Effector CD8-positive, alpha-beta T cell (primary cell): ENCODE measurements around the gene SMC1B.
"Not testable (repeated sequence)": the region's sequence is repeated elsewhere in the genome, so short reads cannot be mapped to it uniquely, and the experiment has no call there.

Experiments
- DNase-seq: peaks from one replicate; lab custom pipeline; 2025; lab: John Stamatoyannopoulos, UW

SMC1B gene

DNA sequence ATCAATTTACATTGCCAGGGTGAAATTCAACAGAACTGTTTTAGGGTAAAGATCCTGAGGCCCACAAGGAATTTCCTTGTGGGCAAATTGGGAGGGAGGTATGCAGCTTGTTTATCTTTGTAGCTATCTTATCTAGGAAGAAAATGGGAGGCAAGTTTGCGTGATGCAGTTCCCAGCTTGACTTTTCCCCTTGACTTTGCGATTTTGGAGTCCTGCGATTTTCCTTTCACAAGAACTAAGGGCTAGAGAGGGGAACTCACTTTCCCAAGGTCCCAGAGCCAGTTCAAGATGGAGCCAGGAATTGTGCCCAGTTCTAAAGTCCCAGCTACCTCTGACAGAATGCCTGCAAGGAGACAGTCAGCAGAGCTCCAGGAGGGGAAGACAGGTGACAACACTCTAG, 30.8 kb upstream of the SMC1B start:
- DNase-seq, result no peak

DNA sequence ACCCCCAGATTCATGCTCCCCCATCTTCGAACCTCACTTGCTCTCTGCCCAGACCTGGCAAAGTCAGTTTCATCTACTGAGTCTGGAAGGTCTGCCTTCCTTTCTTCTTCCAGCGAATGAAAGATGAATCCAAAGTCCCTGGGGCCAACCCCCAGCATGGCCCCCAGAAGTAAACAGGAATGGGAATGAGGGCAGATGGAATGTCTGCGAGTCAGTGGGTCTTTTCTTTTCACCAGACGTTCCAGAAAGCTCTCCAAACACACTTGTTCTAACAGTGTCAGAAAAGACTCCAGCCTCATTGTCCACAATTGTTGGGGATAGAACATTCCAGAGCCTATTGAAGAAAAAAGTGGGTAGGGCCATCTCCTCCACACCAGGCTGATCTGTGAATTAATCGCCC, 28.7 kb upstream of the SMC1B start:
- no peak for DNase-seq

- DNase-seq, result no peak
Measured at GRCh38 chr22:45441138-45441537, 27.7 kb upstream of the SMC1B start.

- not testable (repeated sequence) for DNase-seq
Measured at GRCh38 chr22:45440688-45441087, 27.3 kb upstream of the SMC1B start.

- no peak for DNase-seq
Measured at GRCh38 chr22:45438336-45438735, 24.9 kb upstream of the SMC1B start.

GRCh38 chr22:45436871-45437517, 23.6 kb upstream of the SMC1B start:
- DNase-seq, result peak; percentile 5

DNA sequence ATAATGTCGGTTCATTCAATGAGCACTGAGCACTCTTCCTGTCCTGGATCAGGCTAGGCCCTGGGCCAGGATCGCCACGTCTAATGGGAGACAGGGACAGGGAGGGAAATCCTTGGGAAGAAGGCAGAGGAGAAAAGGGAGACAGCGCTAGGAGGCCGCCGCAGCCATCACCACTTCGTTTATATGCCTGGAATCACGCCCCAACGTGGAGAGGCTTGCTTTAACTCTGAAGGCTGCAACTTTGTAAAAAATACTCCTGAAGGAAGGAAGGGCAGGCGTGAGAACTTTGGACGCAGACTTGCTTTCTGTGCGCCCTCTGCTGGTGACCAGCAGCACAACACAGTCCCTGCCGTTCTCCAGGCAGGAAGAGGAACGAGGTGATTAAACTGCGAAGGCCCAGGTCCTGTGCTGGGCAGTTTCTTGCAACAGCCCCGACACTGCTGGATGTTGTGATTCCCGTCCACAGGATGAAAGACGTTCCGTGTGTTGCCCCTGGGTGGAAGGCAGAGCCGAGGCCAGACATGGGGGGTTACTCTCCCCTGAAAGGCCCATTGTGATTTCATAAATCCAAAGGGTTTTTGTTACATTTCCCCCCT, 22.2 kb upstream of the SMC1B start:
- DNase-seq, result peak; percentile 69

DNA sequence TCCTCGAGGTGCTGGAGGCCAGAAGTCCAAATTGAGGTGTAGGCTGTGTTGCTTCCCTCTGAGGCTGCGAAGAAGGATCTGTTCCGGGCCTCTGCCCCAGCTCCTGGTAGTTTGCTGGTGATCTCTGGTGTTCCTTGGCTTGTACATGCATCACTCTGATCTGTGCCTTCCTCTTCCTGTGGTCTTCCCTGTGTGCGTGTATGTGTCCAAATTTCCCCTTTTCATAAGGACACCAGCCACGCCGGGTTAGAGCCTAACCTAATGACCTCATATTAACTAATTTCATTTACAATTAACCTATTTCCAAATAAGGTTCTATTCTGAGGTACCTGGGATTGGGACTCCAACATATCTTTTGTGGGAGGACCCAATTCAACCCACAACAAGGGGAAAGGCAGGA, 21.6 kb upstream of the SMC1B start:
- no peak for DNase-seq

DNA sequence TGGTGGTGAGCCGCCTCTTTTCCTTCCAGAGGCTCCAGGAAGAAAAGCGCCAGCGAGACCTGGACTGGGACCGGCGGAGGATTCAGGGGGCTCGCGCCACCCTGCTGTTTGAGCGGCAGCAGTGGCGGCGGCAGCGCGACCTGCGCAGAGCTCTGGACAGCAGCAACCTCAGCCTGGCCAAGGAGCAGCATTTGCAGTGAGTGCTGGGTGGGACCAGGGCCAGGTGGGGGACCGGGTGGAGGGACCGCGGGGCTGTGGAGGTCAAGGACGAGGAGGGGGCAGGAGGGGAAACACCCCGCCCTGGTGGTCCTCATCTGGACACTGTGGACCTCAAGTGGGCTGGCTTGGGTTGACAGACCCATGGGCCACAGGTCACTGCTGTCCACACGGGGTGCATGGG, 17.5 kb upstream of the SMC1B start:
- no peak for DNase-seq

DNA sequence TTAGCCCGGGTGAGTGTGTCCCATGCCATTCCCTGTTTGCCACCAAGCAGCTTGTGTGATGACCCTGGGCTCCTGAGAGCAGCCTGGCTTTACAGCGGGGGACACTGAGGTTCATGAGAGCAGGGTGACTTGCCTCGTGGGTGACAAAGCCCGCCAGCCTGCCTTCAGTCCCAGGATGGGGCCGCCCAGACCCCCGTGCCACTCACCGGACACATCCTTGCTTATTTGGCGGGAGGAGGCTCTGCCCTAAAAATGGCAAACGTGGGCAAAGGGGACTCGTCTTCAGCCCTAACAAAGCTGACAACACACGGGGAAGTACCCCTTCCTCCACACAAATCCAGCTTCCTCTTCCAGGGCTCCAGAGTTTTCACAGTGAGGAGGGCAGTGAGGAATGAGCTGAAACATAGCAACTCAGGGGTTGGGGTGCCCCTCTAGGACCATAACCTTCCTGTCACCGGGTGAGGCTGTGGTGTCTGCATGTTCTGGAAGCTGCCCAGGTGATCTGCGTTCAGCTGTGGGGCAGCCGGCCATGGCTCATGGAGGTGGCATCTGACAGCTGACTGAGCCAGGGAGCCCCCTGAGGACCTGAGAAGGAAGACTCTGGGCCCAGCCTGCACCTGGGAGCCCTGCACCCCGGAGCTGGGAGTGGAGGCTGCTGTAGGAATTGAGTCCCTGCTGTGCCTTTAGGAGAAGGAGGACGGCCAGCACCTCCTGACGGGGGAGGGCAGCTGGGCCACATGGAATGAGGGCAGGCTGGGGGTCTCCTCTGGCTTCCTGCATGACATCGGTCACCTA, 16.8 kb upstream of the SMC1B start:
- DNase-seq, result no peak

DNA sequence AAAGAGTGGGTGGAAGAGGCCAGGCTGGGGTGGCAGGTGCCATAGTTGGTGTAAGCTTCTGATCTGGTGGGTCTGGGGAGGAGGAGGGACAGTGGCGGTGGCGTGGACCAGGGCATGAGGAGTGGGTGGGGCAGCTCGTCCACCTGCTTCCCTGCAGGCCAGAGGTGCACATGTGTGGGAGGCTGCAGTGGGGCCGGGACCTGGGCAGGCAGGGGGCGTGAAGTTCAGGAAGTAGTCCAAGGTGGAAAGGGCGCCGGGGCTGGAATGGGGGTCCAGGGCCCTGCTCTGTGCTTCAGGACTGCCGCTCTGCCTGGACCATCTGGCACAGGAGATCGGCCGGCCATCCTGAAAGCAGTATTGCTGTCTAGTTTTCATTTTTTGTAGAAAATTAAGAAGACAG, 16.0 kb upstream of the SMC1B start:
- DNase-seq, result no peak

DNA sequence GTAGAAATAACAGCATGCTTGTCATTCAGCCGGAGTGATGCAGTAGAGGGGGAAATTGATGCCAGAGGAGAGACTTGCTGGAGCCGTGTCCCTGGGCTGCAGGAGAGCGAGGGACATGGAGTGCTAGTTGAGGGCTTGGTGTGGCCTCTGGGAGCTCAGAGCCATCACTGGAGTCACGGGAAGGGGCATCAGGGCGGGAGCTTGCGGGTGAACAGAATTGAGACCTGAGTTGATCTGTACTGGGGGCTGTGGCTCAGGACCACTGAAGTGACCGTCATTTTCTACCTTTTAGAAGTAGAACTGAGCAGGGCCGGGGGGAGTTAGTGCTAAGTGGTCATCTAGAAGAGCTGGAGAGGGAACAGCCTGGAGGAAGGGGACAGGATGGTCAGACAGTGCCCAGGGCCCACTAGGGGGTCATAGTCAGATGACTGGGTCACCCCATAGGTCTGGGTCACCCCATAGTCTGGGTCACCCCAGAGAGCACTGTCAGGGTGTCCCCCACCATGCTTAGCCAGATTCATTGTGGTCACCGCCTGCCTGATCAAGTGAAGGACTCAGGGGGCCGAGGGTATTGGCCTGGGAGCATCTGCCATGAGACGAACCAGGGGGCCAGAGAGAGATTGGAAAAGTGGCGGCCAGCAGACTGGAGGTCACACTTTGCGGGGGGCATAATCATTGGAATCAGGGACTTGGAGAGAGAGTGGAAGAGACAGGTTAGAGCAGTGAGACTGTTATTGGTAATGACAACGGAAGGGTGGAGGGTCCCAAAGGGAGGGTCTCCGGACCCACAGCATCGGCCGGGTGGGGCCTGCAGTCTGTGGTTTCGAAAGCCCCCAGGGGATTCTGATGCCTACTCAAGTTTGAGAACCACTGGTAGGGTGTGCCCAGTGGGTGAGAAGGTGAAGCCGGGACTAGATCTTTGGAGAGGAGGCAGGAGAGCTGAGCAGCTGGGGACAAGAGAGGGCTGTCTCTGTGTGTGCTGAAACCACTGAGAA, 15.3 kb upstream of the SMC1B start:
- DNase-seq, result no peak

- DNase-seq, result no peak
Measured at GRCh38 chr22:45427114-45427513, 13.7 kb upstream of the SMC1B start.

DNA sequence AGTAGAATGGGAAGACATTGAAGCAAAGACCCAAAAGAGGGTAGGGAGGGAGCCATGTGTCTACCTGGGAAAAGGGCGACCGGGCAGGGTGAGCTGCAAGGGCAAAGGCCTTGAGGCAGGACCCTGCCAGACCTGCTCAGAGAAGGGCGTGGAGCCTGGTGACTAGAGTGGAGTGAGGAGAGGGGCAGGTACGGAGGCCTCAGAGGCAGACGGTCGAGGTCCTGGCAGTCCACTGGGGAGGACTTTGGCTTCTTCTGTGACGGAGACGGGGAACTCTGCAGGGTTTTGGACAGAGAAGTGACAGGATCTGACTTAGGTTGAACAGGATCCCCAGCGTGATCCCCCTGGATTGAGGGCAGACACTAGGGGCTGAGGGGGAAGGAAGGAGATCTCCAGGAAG, 13.0 kb upstream of the SMC1B start:
- no peak for DNase-seq

GRCh38 chr22:45425531-45426265, 12.3 kb upstream of the SMC1B start:
- no peak for DNase-seq

DNA sequence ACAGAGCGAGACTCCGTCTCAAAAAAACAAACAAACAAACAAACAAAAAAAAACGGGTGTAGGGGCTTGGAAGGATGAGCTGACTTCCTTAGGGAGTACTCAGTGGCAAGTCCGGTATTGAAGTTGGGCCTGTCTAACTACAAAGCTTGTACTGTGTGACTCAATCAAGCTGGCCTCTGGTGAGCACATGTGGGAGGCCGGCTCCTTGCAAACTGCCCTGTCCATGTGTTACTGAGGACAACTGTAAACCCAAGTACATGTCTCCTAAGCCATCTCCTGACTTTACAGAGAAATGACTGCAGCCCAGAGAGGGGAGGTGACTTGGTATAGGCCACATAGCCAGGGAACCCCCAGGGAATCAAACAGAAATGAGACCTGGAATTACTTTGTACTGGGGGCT, 11.7 kb upstream of the SMC1B start:
- DNase-seq, result no peak

DNA sequence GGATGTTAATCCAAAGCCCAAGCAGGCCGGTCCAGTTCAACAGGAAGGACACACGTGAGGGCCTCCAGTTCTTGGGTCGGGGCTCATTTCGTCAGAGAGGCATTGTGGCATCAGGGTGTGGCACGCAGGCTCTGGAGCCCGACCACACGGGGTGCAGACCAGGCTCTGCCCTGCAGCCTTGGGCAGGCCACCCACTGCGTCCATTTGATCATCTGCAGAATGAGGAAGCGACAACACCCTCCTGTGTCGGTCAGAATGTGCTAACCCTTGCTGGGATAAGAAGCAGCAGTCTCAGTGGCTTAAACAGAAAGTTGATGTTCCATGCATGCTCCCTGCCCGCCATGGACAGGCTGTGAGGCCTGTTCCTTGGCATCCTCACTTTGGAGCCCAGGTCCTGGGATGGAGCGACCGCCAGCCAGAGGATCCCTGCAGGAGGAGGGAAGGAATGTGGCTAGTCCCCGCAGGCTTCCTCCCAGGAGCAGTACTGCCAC, 10.9 kb upstream of the SMC1B start:
- no peak for DNase-seq

DNA sequence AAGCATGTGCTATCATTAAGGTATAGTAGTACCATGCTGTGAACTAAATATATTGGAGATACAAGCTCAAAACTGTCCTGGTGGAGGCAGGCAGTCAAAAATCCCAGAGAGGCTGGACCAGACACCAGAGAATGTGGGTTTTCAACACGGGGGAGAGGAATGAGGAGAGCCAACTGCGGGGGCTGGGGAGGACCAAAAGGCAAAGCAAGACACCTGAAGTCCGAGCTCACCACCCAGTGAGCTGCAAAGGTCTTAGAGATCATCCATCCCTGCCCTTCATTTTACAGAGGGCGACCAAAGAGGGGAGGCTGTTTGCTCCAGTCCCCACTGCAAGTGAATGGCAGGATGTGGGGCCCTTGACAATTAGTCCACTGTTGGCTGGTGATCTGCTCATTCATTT, 10.1 kb upstream of the SMC1B start:
- no peak for DNase-seq

DNA sequence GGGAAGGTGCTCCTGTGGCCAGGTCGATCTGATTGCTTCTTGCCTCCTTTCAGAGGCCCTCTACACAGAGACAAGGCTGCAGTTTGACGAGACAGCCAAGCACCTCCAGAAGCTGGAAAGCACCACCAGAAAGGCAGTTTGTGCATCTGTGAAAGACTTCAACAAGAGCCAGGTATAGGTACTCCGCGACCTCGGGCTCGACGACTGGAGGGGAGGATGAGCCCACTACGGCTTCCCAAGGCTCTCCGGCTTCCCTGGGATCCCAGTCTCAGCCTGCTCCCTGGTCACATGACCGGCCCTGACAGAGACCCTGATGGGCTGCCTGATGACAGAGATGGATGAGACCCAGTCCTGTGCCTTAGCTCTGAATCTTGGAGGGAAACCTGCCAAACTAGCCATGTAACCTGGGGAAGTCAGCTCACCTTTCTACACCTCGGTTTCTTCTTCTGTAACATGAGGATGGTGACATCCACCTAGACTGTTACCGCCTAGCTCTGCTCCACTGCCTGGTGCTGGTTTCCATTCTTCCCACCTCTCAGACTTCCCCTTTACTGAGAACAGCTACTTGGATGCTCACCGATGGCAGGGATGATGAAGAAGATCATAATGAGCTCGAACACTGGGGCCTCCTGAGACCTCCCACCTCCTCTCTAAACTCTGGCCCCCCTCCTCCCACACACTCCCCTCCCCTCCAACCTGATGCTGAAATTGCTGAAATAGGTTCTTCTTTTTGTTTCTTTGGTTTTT, 9.0 kb upstream of the SMC1B start:
- DNase-seq, result no peak

DNA sequence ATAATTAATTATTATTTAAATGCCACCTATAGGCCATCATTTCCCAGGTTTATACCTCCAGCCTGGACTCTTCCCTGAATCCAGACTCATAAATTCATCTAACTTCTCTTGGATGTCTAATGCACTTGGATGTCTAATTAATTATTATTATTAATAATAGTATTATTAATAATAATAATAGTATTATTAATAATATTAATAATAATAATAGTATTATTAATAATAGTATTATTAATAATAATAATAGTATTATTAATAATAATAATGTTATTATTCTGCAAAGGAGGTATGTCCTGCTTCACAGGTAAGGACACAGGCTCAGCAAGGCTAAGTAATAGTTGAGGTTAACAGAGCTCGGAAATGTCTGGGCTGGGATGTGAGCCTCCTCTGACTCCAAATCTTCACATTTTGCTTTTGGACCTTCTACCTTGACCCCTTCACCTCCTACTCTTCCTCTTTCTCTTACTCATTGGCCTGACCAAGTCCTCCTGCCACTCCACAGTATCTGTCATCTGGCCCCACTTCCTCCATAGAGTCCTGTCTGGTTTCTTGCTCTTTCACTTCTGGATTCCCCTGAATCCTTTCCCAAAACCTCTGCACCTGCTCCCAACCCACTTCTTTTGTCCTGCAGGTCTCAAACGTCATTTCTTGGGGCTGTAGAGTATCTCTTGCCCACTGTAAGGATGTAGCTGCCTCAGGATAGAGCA, 8.1 kb upstream of the SMC1B start:
- DNase-seq, result no peak
